Activated naive CD8-positive, alpha-beta T cell treated with anti-CD3 and anti-CD28 coated beads, Interleukin-2, amount 10 ng/mL, durations not matched to agents 7 days and 5 days (primary cell): ENCODE results near the gene PTBP3. TPM values are rescaled to one million over a fixed set of nuclear protein-coding genes. Genes with fewer than 3 reads are reported as not detected.
"Not testable (repeated sequence)": the region's sequence is repeated elsewhere in the genome, so short reads cannot be mapped to it uniquely, and the experiment has no call there.

Experiments
- ATAC-seq: fragments of 150-1000 bp; cut with Tn5 transposase; one replicate; pipeline ENCODE4 v1.10.0; 2021; ENCODE audit warnings: low read depth, moderate library complexity
- POLR2A ChIA-PET: fragments of 350-600 bp; sonication (Branson Sonifier 250); formaldehyde crosslinking; loops from one replicate; lab custom pipeline; 2021; ENCODE audit warnings: antibody characterized with exemption; lab: Charles Lee
- DNase-seq: peaks from one replicate; pipeline ENCODE4 v3.0.0; 2021
- H3K27ac Mint-ChIP-seq: one replicate; pipeline ENCODE4 v1.8.0; 2022; ENCODE audit warnings: mild to moderate bottlenecking, mixed read lengths
- H3K27me3 Mint-ChIP-seq: one replicate; pipeline ENCODE4 v1.8.0; 2022; ENCODE audit warnings: mild to moderate bottlenecking, moderate library complexity, mixed read lengths
- H3K36me3 Mint-ChIP-seq: one replicate; pipeline ENCODE4 v1.8.0; 2021; ENCODE audit warnings: mild to moderate bottlenecking, mixed read lengths
- H3K4me1 Mint-ChIP-seq: one replicate; pipeline ENCODE4 v1.8.0; 2021; ENCODE audit warnings: mixed read lengths
- H3K4me3 Mint-ChIP-seq: one replicate; pipeline ENCODE4 v1.8.0; 2022; ENCODE audit warnings: mild to moderate bottlenecking, moderate library complexity, mixed read lengths
- H3K9me3 Mint-ChIP-seq: one replicate; pipeline ENCODE4 v1.8.0; 2021; ENCODE audit warnings: mixed read lengths
- total RNA-seq, 2 experiments: library from RNA; stranded (reverse); gene quantifications; one replicate each; pipeline ENCODE4 v1.2.3, GENCODE V29; 2021

PTBP3 gene
- total RNA-seq, 2 experiments from 2014 or later, result 144 to 155 TPM

DNA sequence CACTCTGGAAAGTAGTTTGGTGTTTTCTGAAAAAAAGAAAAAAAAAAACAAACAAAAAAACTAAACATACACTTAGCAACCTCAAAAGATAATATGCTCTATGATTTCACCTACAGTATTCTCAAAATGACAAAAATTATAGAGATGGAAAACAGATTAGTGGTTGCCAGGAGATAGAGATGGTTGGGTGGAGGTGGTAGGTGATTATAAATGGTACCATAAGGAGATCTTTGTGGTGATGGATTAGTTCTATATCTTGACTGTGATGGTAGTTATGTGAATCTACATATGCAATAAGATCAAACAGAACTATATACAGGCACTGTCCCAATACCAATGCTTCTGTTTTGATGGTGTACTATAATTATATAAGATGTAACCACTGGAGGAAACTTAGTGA is 32.0 kb downstream of the PTBP3 start:
- Mint-ChIP-seq H3K9me3 (no peaks in the 10 kb centered on the region), H3K4me3 (no peak overlapping the region), H3K27me3 (no peaks in the 10 kb centered on the region), H3K27ac (no peak overlapping the region), H3K4me1 (peaks cover 22% of the 10 kb centered on the region), H3K36me3 (peaks cover 20% of the 10 kb centered on the region)
- POLR2A ChIA-PET, result no interaction called here
- ATAC-seq (no peak), DNase-seq (no peak)

DNA sequence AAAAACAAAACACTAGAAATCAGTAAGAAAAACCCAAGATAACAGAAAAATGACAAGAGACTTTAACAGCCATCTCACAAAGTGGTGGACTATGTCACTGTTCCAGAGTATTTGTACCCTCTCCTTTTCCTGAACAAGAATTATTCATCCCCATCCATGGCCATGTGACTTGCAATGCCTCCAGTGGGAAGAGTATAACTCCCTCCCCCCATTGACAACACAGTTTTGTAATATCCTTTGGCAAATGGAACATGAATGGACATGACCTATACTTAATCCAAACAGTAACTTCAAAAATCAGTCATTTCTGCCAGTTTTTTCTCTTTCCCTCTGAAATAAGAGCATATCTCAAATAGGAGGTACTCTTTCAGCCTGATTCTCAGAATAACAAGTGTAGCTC is 33.9 kb downstream of the PTBP3 start:
- Mint-ChIP-seq H3K27me3 (no peaks in the 10 kb centered on the region), H3K4me1 (peaks cover 23% of the 10 kb centered on the region), H3K36me3 (peaks cover 32% of the 10 kb centered on the region), H3K9me3 (no peaks in the 10 kb centered on the region), H3K4me3 (no peak overlapping the region), H3K27ac (no peak overlapping the region)
- ATAC-seq, result no peak
- POLR2A ChIA-PET, result no interaction called here
- no peak for DNase-seq

DNA sequence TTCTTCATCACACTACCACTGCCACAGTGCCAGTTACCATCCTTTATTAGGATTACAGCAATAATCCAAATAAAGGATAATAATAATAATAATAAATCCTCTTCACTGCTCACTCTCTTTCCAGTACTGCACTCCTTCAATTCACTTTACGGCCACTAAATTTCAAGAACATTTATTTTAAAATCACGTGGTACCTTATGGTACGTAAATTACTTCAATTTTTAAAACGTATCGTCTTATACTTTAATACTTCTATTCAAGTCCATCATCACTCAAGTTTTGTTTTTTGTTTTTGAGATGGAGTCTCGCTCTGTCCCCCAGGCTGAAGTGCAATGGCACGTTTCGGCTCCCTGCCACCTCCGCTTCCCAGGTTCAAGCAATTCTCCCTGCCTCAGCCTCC is 36.5 kb downstream of the PTBP3 start:
- H3K27ac Mint-ChIP-seq, result no peak overlapping the region
- ATAC-seq (no peak), DNase-seq (no peak)
- H3K36me3 Mint-ChIP-seq, result peaks cover 47% of the 10 kb centered on the region
- H3K9me3 Mint-ChIP-seq, result no peaks in the 10 kb centered on the region
- H3K4me1 Mint-ChIP-seq, result peaks cover 15% of the 10 kb centered on the region
- POLR2A ChIA-PET, result no interaction called here
- H3K27me3 Mint-ChIP-seq, result no peaks in the 10 kb centered on the region
- H3K4me3 Mint-ChIP-seq, result no peak overlapping the region

DNA sequence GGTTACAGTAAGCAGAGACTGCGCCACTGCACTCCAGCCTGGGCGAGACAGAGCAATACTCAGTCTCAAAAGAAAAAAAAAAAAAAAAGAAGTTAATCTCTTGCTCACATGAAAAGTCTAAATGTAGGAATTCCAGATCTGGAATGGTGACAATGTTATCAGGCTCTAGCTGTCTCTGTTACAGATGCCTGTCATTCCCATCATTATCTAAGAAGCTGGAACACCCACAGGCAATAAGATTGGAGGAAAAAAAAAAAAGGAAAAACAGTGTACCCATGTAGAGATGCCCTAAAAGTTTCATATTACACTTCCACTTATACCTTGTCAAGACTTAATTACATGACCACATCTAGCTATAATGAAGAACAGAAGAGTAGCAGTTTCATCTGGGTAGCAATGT is 38.2 kb downstream of the PTBP3 start:
- Mint-ChIP-seq H3K27me3 (no peaks in the 10 kb centered on the region), H3K4me1 (peaks cover 5% of the 10 kb centered on the region), H3K9me3 (no peaks in the 10 kb centered on the region), H3K36me3 (peaks cover 50% of the 10 kb centered on the region), H3K27ac (no peak overlapping the region), H3K4me3 (no peak overlapping the region)
- ATAC-seq (no peak), DNase-seq (no peak)
- POLR2A ChIA-PET, result no interaction called here

DNA sequence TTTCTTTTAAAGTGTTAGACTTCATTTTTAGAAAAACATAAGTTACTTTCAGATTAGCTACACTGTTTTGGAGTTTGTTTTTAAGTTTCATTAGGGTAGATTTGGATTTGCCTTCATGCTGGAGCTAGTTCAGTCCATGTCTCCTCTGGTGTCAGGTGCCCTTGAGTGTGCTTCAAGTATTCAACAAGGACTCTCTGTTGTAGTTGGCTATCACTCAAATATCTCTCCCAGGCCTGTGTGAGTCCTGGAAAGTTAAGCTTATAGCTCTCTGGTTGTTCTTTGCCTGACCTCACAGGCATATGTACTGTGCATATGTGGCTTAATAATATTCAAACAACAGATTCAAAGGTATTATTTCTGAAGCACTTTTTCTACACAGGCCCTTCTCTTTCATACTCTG is 45.4 kb downstream of the PTBP3 start:
- Mint-ChIP-seq H3K27ac (no peak overlapping the region), H3K4me1 (peaks cover 4% of the 10 kb centered on the region), H3K36me3 (peaks cover 81% of the 10 kb centered on the region), H3K9me3 (peaks cover 38% of the 10 kb centered on the region), H3K27me3 (no peaks in the 10 kb centered on the region), H3K4me3 (no peak overlapping the region)
- DNase-seq (no peak), ATAC-seq (no peak)
- POLR2A ChIA-PET, result interaction anchor here (1.2 kb wide), 1 partner anchor 21 kb away, joined by 4 read pairs; no protein-coding TSS in a partner anchor

DNA sequence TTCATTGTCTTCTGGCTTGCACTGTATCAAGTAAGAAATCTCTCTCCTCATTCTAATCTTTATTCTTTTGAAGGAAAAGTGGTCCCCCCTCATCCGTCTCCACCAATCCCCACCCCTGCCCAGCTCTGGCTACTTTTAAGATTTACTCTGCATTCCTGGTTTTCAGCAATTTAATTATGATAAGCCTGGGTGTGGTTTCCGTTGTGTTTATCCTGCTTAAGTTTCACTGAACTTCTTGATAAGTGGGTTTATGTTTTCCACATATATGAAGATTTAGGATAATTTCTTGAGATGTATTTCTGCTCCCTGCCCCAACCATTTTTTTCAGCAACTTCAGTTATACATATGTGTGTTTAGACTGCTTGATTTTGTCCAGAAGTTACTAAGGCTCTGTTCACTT is 46.5 kb downstream of the PTBP3 start:
- peaks cover 39% of the 10 kb centered on the region for H3K9me3 Mint-ChIP-seq
- no peaks in the 10 kb centered on the region for H3K27me3 Mint-ChIP-seq
- DNase-seq, result no peak
- peaks cover 4% of the 10 kb centered on the region for H3K4me1 Mint-ChIP-seq
- H3K36me3 Mint-ChIP-seq, result peaks cover 81% of the 10 kb centered on the region
- no peak for ATAC-seq
- H3K4me3 Mint-ChIP-seq, result no peak overlapping the region
- no peak overlapping the region for H3K27ac Mint-ChIP-seq
- POLR2A ChIA-PET, result no interaction called here

DNA sequence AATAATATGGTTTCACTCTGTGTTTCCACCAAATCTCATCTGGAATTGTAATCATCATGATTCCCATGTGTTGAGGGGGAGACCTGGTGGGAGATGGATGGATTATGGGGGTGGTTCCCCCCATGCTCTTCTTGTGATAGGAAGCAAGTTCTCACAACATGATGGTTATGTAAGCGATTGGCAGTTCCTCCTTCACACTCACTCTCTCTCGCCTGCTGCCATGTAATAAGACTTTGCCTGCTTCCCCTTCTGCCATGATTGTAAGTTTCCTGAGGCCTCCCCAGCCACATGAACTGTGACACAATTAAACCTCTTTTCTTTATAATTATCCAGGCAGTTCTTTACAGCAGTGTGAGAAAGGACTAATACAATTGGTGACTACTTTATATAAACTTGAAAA is 48.4 kb downstream of the PTBP3 start:
- H3K9me3 Mint-ChIP-seq, result peaks cover 39% of the 10 kb centered on the region
- peaks cover 75% of the 10 kb centered on the region for H3K36me3 Mint-ChIP-seq
- DNase-seq (no peak), ATAC-seq (no peak)
- peaks cover 6% of the 10 kb centered on the region for H3K4me1 Mint-ChIP-seq
- no peaks in the 10 kb centered on the region for H3K27me3 Mint-ChIP-seq
- no peak overlapping the region for H3K4me3 Mint-ChIP-seq
- H3K27ac Mint-ChIP-seq, result no peak overlapping the region
- POLR2A ChIA-PET, result no interaction called here

DNA sequence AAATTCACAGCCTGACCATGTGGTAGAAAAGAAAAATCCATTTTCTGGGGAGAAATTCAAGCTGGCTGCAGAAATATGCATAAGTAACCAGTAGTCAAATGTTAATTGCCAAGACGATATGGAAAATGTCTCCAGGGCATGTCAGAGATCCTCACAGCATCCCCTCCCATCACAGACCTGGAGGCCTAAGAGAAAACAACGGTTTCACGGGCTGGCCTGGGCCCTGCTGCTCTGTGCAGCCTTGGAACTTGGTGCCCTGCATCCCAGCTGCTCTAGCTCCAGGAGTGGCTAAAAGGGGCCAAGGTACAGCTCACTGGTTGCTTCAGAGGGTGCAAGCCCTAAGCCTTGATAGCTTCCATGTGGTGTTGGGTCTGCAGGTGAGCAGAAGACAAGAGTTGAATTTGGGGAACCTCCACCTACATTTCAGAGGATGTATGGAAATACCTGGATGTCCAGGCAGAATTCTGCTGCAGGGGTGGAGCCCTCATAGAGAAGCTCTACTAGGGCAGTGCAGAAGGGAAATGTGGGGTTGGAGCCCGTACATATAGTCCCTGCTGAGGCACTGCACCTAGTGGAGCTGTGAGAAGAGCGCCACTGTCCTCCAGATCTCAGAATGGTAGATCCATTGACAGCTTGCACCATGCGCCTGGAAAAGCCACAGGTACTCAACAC is 49.7 kb downstream of the PTBP3 start:
- peaks cover 39% of the 10 kb centered on the region for H3K9me3 Mint-ChIP-seq
- H3K27me3 Mint-ChIP-seq, result no peaks in the 10 kb centered on the region
- H3K27ac Mint-ChIP-seq, result no peak overlapping the region
- ATAC-seq (no peak), DNase-seq (no peak)
- POLR2A ChIA-PET, result no interaction called here
- H3K4me1 Mint-ChIP-seq, result peaks cover 7% of the 10 kb centered on the region
- no peak overlapping the region for H3K4me3 Mint-ChIP-seq
- H3K36me3 Mint-ChIP-seq, result peaks cover 68% of the 10 kb centered on the region

DNA sequence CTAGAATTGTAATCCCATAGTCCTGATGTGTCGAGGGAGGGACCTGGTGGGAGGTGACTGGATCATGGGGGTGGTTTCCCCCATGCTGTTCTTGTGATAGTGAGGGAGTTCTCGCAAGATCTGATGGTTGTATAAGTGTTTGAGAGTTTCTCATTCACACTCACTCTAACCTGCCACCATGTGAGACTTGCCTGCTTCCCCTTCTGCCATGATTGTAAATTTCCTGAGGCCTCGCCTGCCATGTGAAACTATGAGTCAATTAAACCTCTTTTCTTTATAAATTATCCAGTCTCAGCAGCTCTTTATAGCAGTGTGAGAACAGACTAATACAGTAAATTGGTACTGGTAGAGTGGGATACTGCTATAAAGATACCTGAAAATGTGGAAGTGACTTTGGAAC is 50.6 kb downstream of the PTBP3 start:
- ATAC-seq, H3K27ac Mint-ChIP-seq, H3K27me3 Mint-ChIP-seq, POLR2A ChIA-PET, H3K4me3 Mint-ChIP-seq, DNase-seq, H3K4me1 Mint-ChIP-seq: not testable (repeated sequence)
- H3K36me3 Mint-ChIP-seq, result peaks cover 59% of the 10 kb centered on the region
- H3K9me3 Mint-ChIP-seq, result peaks cover 34% of the 10 kb centered on the region

DNA sequence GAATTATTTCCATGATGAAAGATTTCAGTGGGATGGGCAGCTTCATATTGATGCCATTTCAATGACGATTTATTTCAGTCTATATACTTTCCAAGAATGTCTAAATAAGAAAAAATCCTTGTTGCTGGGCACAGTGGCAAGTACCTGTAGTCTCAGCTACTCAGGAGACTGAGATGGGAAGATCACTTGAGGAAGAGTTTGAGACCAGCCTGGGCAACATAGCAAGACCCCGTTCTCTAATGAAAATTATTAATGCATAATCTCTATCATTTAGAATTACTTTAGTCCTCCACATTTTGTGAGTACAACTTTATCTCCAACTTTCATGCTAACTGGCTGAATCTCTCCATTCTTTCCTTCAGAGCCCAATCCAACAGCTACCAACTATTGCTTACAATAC is 52.5 kb downstream of the PTBP3 start:
- Mint-ChIP-seq H3K27ac (no peak overlapping the region), H3K36me3 (peaks cover 53% of the 10 kb centered on the region)

DNA sequence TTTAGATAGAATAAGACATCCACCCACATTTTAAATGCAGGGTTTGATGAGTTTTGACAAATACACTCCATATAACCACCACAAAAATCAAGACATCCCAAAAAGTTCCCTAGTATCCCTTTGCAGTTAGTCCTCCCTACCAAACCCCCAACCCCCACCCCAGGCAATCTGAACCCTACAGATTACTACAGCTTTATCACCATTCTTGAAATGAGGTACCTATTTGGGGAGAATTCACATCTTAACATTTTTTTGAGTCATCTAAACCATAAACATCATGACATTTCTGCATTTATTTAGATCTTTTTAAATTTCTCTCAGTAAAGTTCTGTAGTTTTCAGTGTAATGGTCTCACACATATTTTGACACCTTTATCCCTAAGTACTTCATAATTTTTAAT is 53.9 kb downstream of the PTBP3 start:
- POLR2A ChIA-PET, result no interaction called here
- DNase-seq, result no peak
- Mint-ChIP-seq H3K27me3 (no peaks in the 10 kb centered on the region), H3K9me3 (peaks cover 11% of the 10 kb centered on the region), H3K27ac (no peak overlapping the region), H3K4me1 (peaks cover 18% of the 10 kb centered on the region), H3K36me3 (peaks cover 47% of the 10 kb centered on the region), H3K4me3 (no peak overlapping the region)
- ATAC-seq, result no peak

More for the DNA sequence above, 52.5 kb downstream of the PTBP3 start:
- Mint-ChIP-seq H3K27me3 (no peaks in the 10 kb centered on the region), H3K4me1 (peaks cover 10% of the 10 kb centered on the region), H3K4me3 (no peak overlapping the region), H3K9me3 (peaks cover 24% of the 10 kb centered on the region)
- ATAC-seq (no peak), DNase-seq (no peak)
- POLR2A ChIA-PET, result no interaction called here

DNA sequence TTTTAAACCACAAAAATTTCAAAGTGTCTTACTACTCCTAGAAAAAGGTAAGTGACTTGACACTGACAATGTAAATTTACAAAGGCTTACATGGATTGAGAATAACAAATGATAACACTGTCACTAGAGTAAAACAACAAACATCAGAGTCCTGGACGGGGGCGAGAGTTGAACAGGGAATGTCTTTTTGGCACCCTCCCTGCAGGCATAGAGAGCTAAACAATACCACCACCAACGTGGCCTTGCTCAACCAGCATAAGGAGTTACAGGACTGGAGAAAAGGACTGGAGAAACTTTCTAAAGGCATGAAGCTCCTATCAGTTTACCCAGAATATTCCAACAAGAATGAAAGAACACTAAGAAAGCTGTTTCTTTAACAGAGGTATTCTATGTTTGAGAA is 55.3 kb downstream of the PTBP3 start:
- peaks cover 41% of the 10 kb centered on the region for H3K36me3 Mint-ChIP-seq
- peaks cover 20% of the 10 kb centered on the region for H3K4me1 Mint-ChIP-seq
- H3K9me3 Mint-ChIP-seq, result peaks cover 2% of the 10 kb centered on the region
- POLR2A ChIA-PET, result no interaction called here
- ATAC-seq (no peak), DNase-seq (no peak)
- H3K27ac Mint-ChIP-seq, result no peak overlapping the region
- no peak overlapping the region for H3K4me3 Mint-ChIP-seq
- no peaks in the 10 kb centered on the region for H3K27me3 Mint-ChIP-seq

DNA sequence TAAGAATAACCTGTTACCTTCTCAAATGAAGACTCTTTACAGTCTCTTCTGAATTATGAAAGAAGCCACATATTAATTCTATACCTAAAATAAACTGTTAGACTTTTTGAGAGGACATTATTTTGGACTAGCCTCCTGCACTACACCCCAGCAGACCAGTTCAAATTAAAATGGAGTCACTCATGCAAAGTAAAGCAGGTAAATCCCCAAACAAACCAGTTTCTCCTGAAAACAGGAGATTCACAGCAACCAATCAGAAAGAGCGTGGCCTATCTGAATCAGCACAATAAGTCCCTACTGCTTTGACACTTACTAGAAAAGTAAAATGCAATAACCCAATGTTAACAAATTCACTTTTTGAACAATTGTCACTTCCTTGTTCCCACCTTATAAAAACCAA is 58.8 kb downstream of the PTBP3 start:
- Mint-ChIP-seq H3K4me1 (peaks cover 18% of the 10 kb centered on the region), H3K36me3 (peaks cover 40% of the 10 kb centered on the region), H3K27me3 (no peaks in the 10 kb centered on the region), H3K27ac (no peak overlapping the region), H3K9me3 (no peaks in the 10 kb centered on the region), H3K4me3 (no peak overlapping the region)
- no peak for DNase-seq
- no peak for ATAC-seq
- POLR2A ChIA-PET, result no interaction called here

DNA sequence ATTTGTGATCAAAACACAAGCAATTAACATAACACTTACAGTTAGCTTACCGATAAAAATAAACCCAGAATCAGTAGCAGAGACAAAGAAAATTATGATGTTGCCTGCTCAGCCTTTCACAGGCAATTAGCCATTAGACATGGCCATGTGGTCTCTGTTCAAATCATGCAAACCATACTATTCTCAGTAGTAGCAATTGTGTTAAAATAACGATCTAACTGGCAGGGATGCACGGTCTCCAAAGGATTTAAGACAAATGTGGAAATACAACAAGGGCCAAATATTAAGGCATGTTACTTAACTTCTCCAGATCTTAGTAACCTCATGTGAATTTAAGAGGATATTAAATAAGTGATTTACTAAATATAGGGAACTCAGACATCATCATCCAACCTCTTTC is 59.5 kb downstream of the PTBP3 start:
- no peak overlapping the region for H3K4me3 Mint-ChIP-seq
- H3K27me3 Mint-ChIP-seq, result no peaks in the 10 kb centered on the region
- POLR2A ChIA-PET, result no interaction called here
- ATAC-seq (no peak), DNase-seq (no peak)
- peaks cover 41% of the 10 kb centered on the region for H3K36me3 Mint-ChIP-seq
- H3K9me3 Mint-ChIP-seq, result no peaks in the 10 kb centered on the region
- H3K27ac Mint-ChIP-seq, result no peak overlapping the region
- peaks cover 17% of the 10 kb centered on the region for H3K4me1 Mint-ChIP-seq
